AG04449 (cell line): ENCODE results near the gene FREM1.

Experiments used
- CTCF ChIA-PET: fragments of 350-600 bp; formaldehyde crosslinking; extraction: SDS; loops from one replicate; lab custom pipeline; 2021; ENCODE audit warnings: antibody characterized with exemption; lab: Yijun Ruan, JAX
- POLR2A ChIA-PET: fragments of 400-600, 350-600 bp; formaldehyde crosslinking; extraction: SDS; loops from one replicate; lab custom pipeline; 2020; ENCODE audit warnings: antibody characterized with exemption, inconsistent platforms; lab: Yijun Ruan, JAX
- DNase-seq: peaks from one replicate; pipeline ENCODE4 v3.0.0-alpha.2; 2010; ENCODE audit warnings: low read depth, low spot score
- H3K4me3 ChIP-seq: 2 replicates; pipeline ENCODE4 v1.5.1; 2011; ENCODE audit warnings: low read depth, mild to moderate bottlenecking, control low read depth, low read length
- TF ChIP-seq, protein P1 (sequence below): IDR thresholded peaks from one replicate; pipeline ENCODE4 v1.5.1; 2011; ENCODE audit warnings: mild to moderate bottlenecking, moderate library complexity, low read length, control low read depth, inconsistent platforms; ENCODE audit not compliant: insufficient read depth; ENCODE audit errors: missing control alignments

Gene FREM1

GRCh38 chr9:14704281-14704680 is 205.9 kb downstream of the FREM1 start:
- TF ChIP-seq, protein P1, sequence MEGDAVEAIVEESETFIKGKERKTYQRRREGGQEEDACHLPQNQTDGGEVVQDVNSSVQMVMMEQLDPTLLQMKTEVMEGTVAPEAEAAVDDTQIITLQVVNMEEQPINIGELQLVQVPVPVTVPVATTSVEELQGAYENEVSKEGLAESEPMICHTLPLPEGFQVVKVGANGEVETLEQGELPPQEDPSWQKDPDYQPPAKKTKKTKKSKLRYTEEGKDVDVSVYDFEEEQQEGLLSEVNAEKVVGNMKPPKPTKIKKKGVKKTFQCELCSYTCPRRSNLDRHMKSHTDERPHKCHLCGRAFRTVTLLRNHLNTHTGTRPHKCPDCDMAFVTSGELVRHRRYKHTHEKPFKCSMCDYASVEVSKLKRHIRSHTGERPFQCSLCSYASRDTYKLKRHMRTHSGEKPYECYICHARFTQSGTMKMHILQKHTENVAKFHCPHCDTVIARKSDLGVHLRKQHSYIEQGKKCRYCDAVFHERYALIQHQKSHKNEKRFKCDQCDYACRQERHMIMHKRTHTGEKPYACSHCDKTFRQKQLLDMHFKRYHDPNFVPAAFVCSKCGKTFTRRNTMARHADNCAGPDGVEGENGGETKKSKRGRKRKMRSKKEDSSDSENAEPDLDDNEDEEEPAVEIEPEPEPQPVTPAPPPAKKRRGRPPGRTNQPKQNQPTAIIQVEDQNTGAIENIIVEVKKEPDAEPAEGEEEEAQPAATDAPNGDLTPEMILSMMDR = no peak
- no peak overlapping the region for H3K4me3 ChIP-seq
- ChIA-PET CTCF (no interaction called here), POLR2A (no interaction called here)
- DNase-seq = no peak

- no peak overlapping the region for H3K4me3 ChIP-seq
- TF ChIP-seq, protein P1 = no peak
- ChIA-PET POLR2A (no interaction called here), CTCF (no interaction called here)
- DNase-seq = no peak
Observed at GRCh38 chr9:14702200-14702720, 208.0 kb downstream of the FREM1 start.

GRCh38 chr9:14693251-14693861 is 216.9 kb downstream of the FREM1 start, which contains the start of gene ZDHHC21:
Gene ZDHHC21, minus strand, starts transcription at chr9:14693432. Its CDS starts 19,092 bp downstream, at chr9:14674340.
- TF ChIP-seq, protein P1 = no peak
- peak within 1 kb of the TSS; percentile 84 for H3K4me3 ChIP-seq
- ChIA-PET CTCF (interaction anchor here (1.0 to 2.3 kb wide), 3 partner anchors 10 to 41 kb away, joined by 3 to 7 read pairs (median 6); no protein-coding TSS in a partner anchor), POLR2A (no interaction called here)
- no peak for DNase-seq

GRCh38 chr9:14692470-14693250 is 217.6 kb downstream of the FREM1 start:
- ChIA-PET CTCF (interaction anchor here (0.9 to 2.3 kb wide), 5 partner anchors 9 to 76 kb away, joined by 3 to 7 read pairs (median 6); no protein-coding TSS in a partner anchor), POLR2A (no interaction called here)
- DNase-seq = no peak
- TF ChIP-seq, protein P1 = no peak
- peak overlapping the region; percentile 84 for H3K4me3 ChIP-seq

- no peak overlapping the region for H3K4me3 ChIP-seq
- CTCF ChIA-PET = interaction anchor here (1.4 to 2.3 kb wide), 4 partner anchors 19 to 77 kb away, joined by 4 to 7 read pairs (median 6); no protein-coding TSS in a partner anchor
- DNase-seq = no peak
- TF ChIP-seq, protein P1 = no peak
- POLR2A ChIA-PET = no interaction called here
Observed at GRCh38 chr9:14690948-14691730, 219.1 kb downstream of the FREM1 start.
